IMR-90 (cell line): ENCODE results near the gene CNTRL. TPM values are rescaled to one million over a fixed set of nuclear protein-coding genes. Genes with fewer than 3 reads are reported as not detected.

Experiments used
- ATAC-seq: fragments of 200-7000 bp; cut with Tn5 transposase; 2 replicates; pipeline ENCODE4 v1.9.1; 2020; ENCODE audit warnings: low read depth, mild to moderate bottlenecking, moderate library complexity
- BruUV-seq: library from RNA; stranded (reverse); fragments of 400-500 nt; replicated peaks from 2 replicates; lab custom pipeline; 2021; lab: Mats Ljungman, UMichigan
- CTCF ChIA-PET: fragments of 300-600 bp; formaldehyde crosslinking; extraction: SDS; loops from one replicate; lab custom pipeline; 2021; ENCODE audit warnings: antibody characterized with exemption; lab: Yijun Ruan, JAX
- POLR2A ChIA-PET: fragments of 300-600 bp; sonication (Branson Sonifier 250); formaldehyde crosslinking; loops from one replicate; lab custom pipeline; 2022; ENCODE audit warnings: antibody characterized with exemption; ENCODE audit not compliant: unreplicated experiment; lab: Charles Lee
- DNase-seq: peaks from one replicate; pipeline ENCODE4 v3.0.0; 2013
- H2AFZ ChIP-seq: replicated peaks from 2 replicates; pipeline ENCODE3; 2013; ENCODE audit warnings: low read length, mild to moderate bottlenecking; ENCODE audit not compliant: poor library complexity
- H2AK5ac ChIP-seq: 2 replicates; pipeline ENCODE4 v1.6.1; 2013; ENCODE audit warnings: low read depth, low read length, inconsistent platforms
- H2AK9ac ChIP-seq: replicated peaks from 2 replicates; pipeline ENCODE3; 2013; ENCODE audit warnings: mild to moderate bottlenecking, low read depth, low read length, moderate library complexity; ENCODE audit not compliant: poor library complexity
- H2BK120ac ChIP-seq: 2 replicates; pipeline ENCODE4 v1.6.1; 2013; ENCODE audit warnings: low read depth, low read length, inconsistent platforms
- H2BK15ac ChIP-seq: 3 replicates; pipeline ENCODE4 v1.6.1; 2013; ENCODE audit warnings: low read depth, low read length, inconsistent platforms
- H2BK20ac ChIP-seq: 2 replicates; pipeline ENCODE4 v1.6.1; 2013; ENCODE audit warnings: low read depth, mild to moderate bottlenecking, inconsistent platforms, low read length, moderate library complexity
- H2BK5ac ChIP-seq: 2 replicates; pipeline ENCODE4 v1.6.1; 2013; ENCODE audit warnings: mild to moderate bottlenecking, low read depth, low read length, inconsistent platforms; ENCODE audit not compliant: poor library complexity, severe bottlenecking
- H3K14ac ChIP-seq: replicated peaks from 2 replicates; pipeline ENCODE4 v1.6.1; 2013; ENCODE audit warnings: low read depth, low read length, inconsistent platforms
- H3K18ac ChIP-seq: 2 replicates; pipeline ENCODE4 v1.6.1; 2013; ENCODE audit warnings: low read depth, low read length, control low read depth
- H3K23ac ChIP-seq: 2 replicates; pipeline ENCODE4 v1.6.1; 2013; ENCODE audit warnings: low read depth, low read length, inconsistent platforms
- H3K27ac ChIP-seq: 2 replicates; pipeline ENCODE4 v1.5.1; 2013; ENCODE audit warnings: mild to moderate bottlenecking, control low read depth, low read length; ENCODE audit not compliant: insufficient read depth
- H3K27me3 ChIP-seq: 2 replicates; pipeline ENCODE4 v1.6.1; 2013; ENCODE audit warnings: low read length; ENCODE audit not compliant: control insufficient read depth, insufficient read depth
- H3K36me3 ChIP-seq: 2 replicates; pipeline ENCODE4 v1.6.1; 2013; ENCODE audit warnings: low read length, mixed read lengths; ENCODE audit not compliant: control insufficient read depth, insufficient read depth
- H3K4ac ChIP-seq: 2 replicates; pipeline ENCODE4 v1.6.1; 2013; ENCODE audit warnings: low read depth, low read length, inconsistent platforms
- H3K4me1 ChIP-seq: 2 replicates; pipeline ENCODE4 v1.6.1; 2013; ENCODE audit warnings: low read length, mixed read lengths; ENCODE audit not compliant: control insufficient read depth, insufficient read depth
- H3K4me2 ChIP-seq: 2 replicates; pipeline ENCODE4 v1.6.1; 2013; ENCODE audit warnings: low read depth, mild to moderate bottlenecking, control low read depth, low read length, moderate library complexity
- H3K4me3 ChIP-seq: 2 replicates; pipeline ENCODE4 v1.5.1; 2013; ENCODE audit warnings: low read depth, mild to moderate bottlenecking, control low read depth, low read length, moderate library complexity; ENCODE audit not compliant: insufficient read depth
- H3K56ac ChIP-seq: 2 replicates; pipeline ENCODE4 v1.6.1; 2013; ENCODE audit warnings: low read length, inconsistent platforms; ENCODE audit not compliant: insufficient read depth; ENCODE audit errors: extremely low read depth
- H3K79me1 ChIP-seq, 2 experiments: 2 replicates each; pipeline ENCODE4 v1.6.1; 2013; ENCODE audit warnings: low read length in 2 of 2, inconsistent platforms in 1 of 2, low read depth in 1 of 2
- H3K9ac ChIP-seq: 2 replicates; pipeline ENCODE4 v1.6.1; 2013; ENCODE audit warnings: low read depth, low read length, control low read depth
- H3K9me1 ChIP-seq: 2 replicates; pipeline ENCODE4 v1.6.1; 2013; ENCODE audit warnings: low read length, inconsistent platforms; ENCODE audit not compliant: insufficient read depth
- H3K9me3 ChIP-seq: 2 replicates; pipeline ENCODE4 v1.6.1; 2013; ENCODE audit warnings: low read length; ENCODE audit not compliant: control insufficient read depth, insufficient read depth
- H4K20me1 ChIP-seq: 2 replicates; pipeline ENCODE4 v1.6.1; 2013; ENCODE audit warnings: low read length, inconsistent platforms; ENCODE audit not compliant: insufficient read depth
- H4K5ac ChIP-seq: 2 replicates; pipeline ENCODE4 v1.6.1; 2013; ENCODE audit warnings: mild to moderate bottlenecking, low read depth, low read length, control low read depth
- H4K8ac ChIP-seq, 2 experiments: 2 replicates each; pipeline ENCODE4 v1.6.1; 2013; ENCODE audit warnings: low read depth in 2 of 2, low read length in 2 of 2, control low read depth in 1 of 2, inconsistent platforms in 1 of 2
- H4K91ac ChIP-seq: 2 replicates; pipeline ENCODE4 v1.6.1; 2013; ENCODE audit warnings: low read depth, low read length, inconsistent platforms; ENCODE audit not compliant: insufficient read depth
- BHLHE40 ChIP-seq: fragments of 150-350 bp; IDR thresholded peaks from 2 replicates; pipeline ENCODE4 v1.6.1; 2016; ENCODE audit warnings: mild to moderate bottlenecking, low read depth, low read length
- CEBPB ChIP-seq: IDR thresholded peaks from 2 replicates; pipeline ENCODE4 v1.6.1; 2012; ENCODE audit warnings: low read depth, low read length, improper control_type of control experiment
- CHD1 ChIP-seq: IDR thresholded peaks from 2 replicates; pipeline ENCODE4 v1.6.1; 2012; ENCODE audit warnings: low read depth, low read length, improper control_type of control experiment
- ELK1 ChIP-seq: fragments of 150-350 bp; IDR thresholded peaks from 2 replicates; pipeline ENCODE4 v1.6.1; 2016; ENCODE audit warnings: low read depth, mild to moderate bottlenecking, low read length, moderate library complexity, borderline replicate concordance
- FOS ChIP-seq: fragments of 150-350 bp; IDR thresholded peaks from 2 replicates; pipeline ENCODE4 v1.6.1; 2016; ENCODE audit warnings: low read depth, low read length
- MAFK ChIP-seq: IDR thresholded peaks from 2 replicates; pipeline ENCODE4 v1.6.1; 2012; ENCODE audit warnings: low read depth, low read length, improper control_type of control experiment
- MAZ ChIP-seq: IDR thresholded peaks from 2 replicates; pipeline ENCODE4 v1.6.1; 2012; ENCODE audit warnings: low read depth, mild to moderate bottlenecking, low read length, improper control_type of control experiment, moderate library complexity, borderline replicate concordance
- MXI1 ChIP-seq: IDR thresholded peaks from 2 replicates; pipeline ENCODE4 v1.6.1; 2012; ENCODE audit warnings: low read depth, mild to moderate bottlenecking, low read length, moderate library complexity, borderline replicate concordance
- NFE2L2 ChIP-seq: fragments of 150-350 bp; IDR thresholded peaks from 2 replicates; pipeline ENCODE4 v1.6.1; 2016; ENCODE audit warnings: low read depth, mild to moderate bottlenecking, low read length
- POLR2A ChIP-seq: IDR thresholded peaks from 2 replicates; pipeline ENCODE4 v1.6.1; 2012; ENCODE audit warnings: mild to moderate bottlenecking, low read depth, low read length
- RAD21 ChIP-seq: IDR thresholded peaks from 2 replicates; pipeline ENCODE4 v1.6.1; 2012; ENCODE audit warnings: low read length, improper control_type of control experiment
- RCOR1 ChIP-seq: IDR thresholded peaks from 2 replicates; pipeline ENCODE4 v1.6.1; 2012; ENCODE audit warnings: mild to moderate bottlenecking, low read length, improper control_type of control experiment; ENCODE audit not compliant: insufficient replicate concordance
- RFX5 ChIP-seq: IDR thresholded peaks from 2 replicates; pipeline ENCODE4 v1.8.0; 2012; ENCODE audit warnings: low read depth, mild to moderate bottlenecking, low read length, moderate library complexity
- SMC3 ChIP-seq: fragments of 150-350 bp; IDR thresholded peaks from 2 replicates; pipeline ENCODE4 v1.6.1; 2016; ENCODE audit warnings: low read depth, mild to moderate bottlenecking, antibody characterized with exemption, low read length, moderate library complexity
- USF2 ChIP-seq: fragments of 150-350 bp; IDR thresholded peaks from 2 replicates; pipeline ENCODE4 v1.6.1; 2017; ENCODE audit warnings: mild to moderate bottlenecking, antibody characterized with exemption, low read length, low read depth
- WGBS, 2 experiments: methylation state at CpG; one replicate each; pipeline versions ENCODE4 v1.1.5 to v1.1.7; 2013; ENCODE audit warnings: missing lambda C conversion rate in 2 of 2; ENCODE audit not compliant: insufficient read length in 1 of 2; ENCODE audit errors: extremely low coverage in 2 of 2; 5-methylcytosine and 5-hydroxymethylcytosine counted together
- dilution Hi-C: fragments of 300-500 bp; cut with HindIII; formaldehyde crosslinking; loops from one replicate; pipeline ENCODE4 v1.14.3; 2018; ENCODE audit warnings: low sequenced_read_pairs; ENCODE audit not compliant: unreplicated experiment
- in situ Hi-C: fragments of 300-500 bp; cut with MboI; formaldehyde crosslinking; loops from 3 replicates; pipeline ENCODE4 v1.14.3; 2019; ENCODE audit warnings: low sequenced_read_pairs, inconsistent platforms, mixed read lengths
- intact Hi-C: fragments of 100-400 bp; cut with micrococcal nuclease; formaldehyde crosslinking; loops from 2 replicates; pipeline ENCODE4 v1.10.0; 2022
- polyA plus RNA-seq, 3 experiments: library from polyadenylated mRNA; depleted of rRNA; stranded (reverse); fragments of >200 nt; gene quantifications; 2 replicates each; pipeline ENCODE4 v1.2.3, GENCODE V29; 2012; ENCODE audit warnings: low replicate concordance in 1 of 3
- total RNA-seq: library from RNA; depleted of rRNA; stranded (reverse); fragments of >200 nt; gene quantifications from 2 replicates; pipeline ENCODE4 v1.2.3, GENCODE V29; 2012
- TF ChIP-seq, protein P1 (sequence below): conservative IDR thresholded peaks from 2 replicates; pipeline ENCODE4 v1.5.1; 2012; ENCODE audit warnings: mild to moderate bottlenecking, low read depth, low read length, improper control_type of control experiment

The CNTRL gene
- total and polyA plus RNA-seq, 2 of the 4 experiments (the other 2 are of a cell fraction) = 4.5 to 7.3 TPM

- Histone ChIP-seq H2BK120ac (peak overlapping the region; percentile 40; the same call in 1 of the 2 replicates), H3K9me3 (no peaks in the 10 kb centered on the region), H3K14ac (peak overlapping the region; percentile 75; the same call in 1 of the 2 replicates), H4K8ac (peak overlapping the region in 1 of 2 experiments; percentile 37; a peak in 1 of 4 replicates), H2AFZ (no peak overlapping the region), H3K23ac (no peak overlapping the region), H2BK20ac (0 out of 2 replicates have a peak overlapping the region, but pooled peaks have one; percentile 44), H3K9me1 (peaks cover 10% of the 10 kb centered on the region), H3K4me1 (peaks cover 2% of the 10 kb centered on the region), H4K5ac (peak overlapping the region; percentile 59; the same call in 1 of the 2 replicates), H3K4ac (no peak overlapping the region), H2AK9ac (no peak overlapping the region), H3K27me3 (no peaks in the 10 kb centered on the region), H3K36me3 (no peaks in the 10 kb centered on the region), H4K91ac (peak overlapping the region; percentile 40; the same call in 1 of the 2 replicates), H3K18ac (no peak overlapping the region), H4K20me1 (no peaks in the 10 kb centered on the region), H3K56ac (no peak overlapping the region), H3K27ac (no peak overlapping the region), H3K4me2 (no peak overlapping the region), H2BK5ac (no peak overlapping the region), H2BK15ac (no peak overlapping the region; the same call in 2 of the 3 replicates), H2AK5ac (no peak overlapping the region), H3K9ac (no peak overlapping the region; the same call in 1 of the 2 replicates), H3K4me3 (no peak overlapping the region), H3K79me1 (peaks cover 3 to 24% of the 10 kb centered on the region in 2 experiments; a peak in 3 of 4 replicates)
- in situ Hi-C loops = no loop called here
- ChIA-PET POLR2A (no interaction called here), CTCF (no interaction called here)
- BruUV-seq = no TSS peak
- ATAC-seq = no peak
- no peak for DNase-seq
- intact Hi-C loops = no loop called here
- no peak for TF ChIP-seq NFE2L2
- no peak for TF ChIP-seq CEBPB
- no peak for TF ChIP-seq SMC3
- no peak for TF ChIP-seq MXI1
- TF ChIP-seq RCOR1 = no peak
- no peak for TF ChIP-seq POLR2A
- TF ChIP-seq MAFK = no peak
- TF ChIP-seq RFX5 = no peak
- TF ChIP-seq RAD21 = no peak
- TF ChIP-seq CHD1 = no peak
- no peak for TF ChIP-seq MAZ
- TF ChIP-seq, protein P1, sequence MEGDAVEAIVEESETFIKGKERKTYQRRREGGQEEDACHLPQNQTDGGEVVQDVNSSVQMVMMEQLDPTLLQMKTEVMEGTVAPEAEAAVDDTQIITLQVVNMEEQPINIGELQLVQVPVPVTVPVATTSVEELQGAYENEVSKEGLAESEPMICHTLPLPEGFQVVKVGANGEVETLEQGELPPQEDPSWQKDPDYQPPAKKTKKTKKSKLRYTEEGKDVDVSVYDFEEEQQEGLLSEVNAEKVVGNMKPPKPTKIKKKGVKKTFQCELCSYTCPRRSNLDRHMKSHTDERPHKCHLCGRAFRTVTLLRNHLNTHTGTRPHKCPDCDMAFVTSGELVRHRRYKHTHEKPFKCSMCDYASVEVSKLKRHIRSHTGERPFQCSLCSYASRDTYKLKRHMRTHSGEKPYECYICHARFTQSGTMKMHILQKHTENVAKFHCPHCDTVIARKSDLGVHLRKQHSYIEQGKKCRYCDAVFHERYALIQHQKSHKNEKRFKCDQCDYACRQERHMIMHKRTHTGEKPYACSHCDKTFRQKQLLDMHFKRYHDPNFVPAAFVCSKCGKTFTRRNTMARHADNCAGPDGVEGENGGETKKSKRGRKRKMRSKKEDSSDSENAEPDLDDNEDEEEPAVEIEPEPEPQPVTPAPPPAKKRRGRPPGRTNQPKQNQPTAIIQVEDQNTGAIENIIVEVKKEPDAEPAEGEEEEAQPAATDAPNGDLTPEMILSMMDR = no peak
- no peak for TF ChIP-seq USF2
- no peak for TF ChIP-seq BHLHE40
- TF ChIP-seq ELK1 = no peak
- no peak for TF ChIP-seq FOS
- dilution Hi-C loops = no loop called here
- no CpG with 5 or more reads among the region's 2 CpGs for WGBS, 2 experiments
Measured at GRCh38 chr9:121120386-121120785, 45.6 kb downstream of the CNTRL start.
